ENCODE results near the gene ARMCX6. TPM values are rescaled to one million over a fixed set of nuclear protein-coding genes. Genes with fewer than 3 reads are reported as not detected.

ARMCX6 gene
- 10 to 100 TPM; 13.6 to 28.6 (median 17.2) TPM for total RNA-seq

GRCh38 chrX:101617211-101618191 is at the start of gene ARMCX6:
Gene ARMCX6, minus strand, starts transcription at chrX:101618000. Its CDS starts 1,380 bp downstream, at chrX:101616620.
- intact Hi-C loops (cut with DNase I; ENCODE audit: low total_unique reads): no loop called here

DNA sequence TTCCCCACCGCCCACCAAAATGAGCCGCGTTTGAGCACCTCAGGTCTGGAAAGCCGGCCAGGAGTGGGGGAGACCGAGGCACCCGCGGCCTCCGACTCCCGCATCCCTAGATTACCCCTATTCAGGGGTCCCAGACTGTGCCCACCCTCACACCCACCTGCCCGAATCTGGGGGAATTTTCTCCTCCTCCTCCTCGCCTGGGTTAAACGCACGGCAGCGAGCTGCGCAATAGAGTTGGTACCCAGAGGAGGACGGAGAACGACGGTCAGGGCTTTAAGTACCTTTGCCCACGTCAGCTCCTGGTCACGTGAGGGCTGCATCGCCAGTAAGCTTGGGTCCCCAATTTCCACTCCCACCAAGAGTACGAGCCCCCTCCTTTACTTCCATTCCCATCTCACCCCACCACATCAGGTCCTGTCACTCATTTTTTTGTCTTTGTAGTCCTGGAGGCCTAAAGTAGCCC is 41.8 kb upstream of the ARMCX6 start, which contains the start of gene ARMCX2:
Gene ARMCX2, minus strand, starts transcription at position 250 of the 463 bp plus-strand sequence. CDS start 2,262 bp downstream, outside the sequence.
- H3K4me3 ChIP-seq (ENCODE audit: low read depth, poor library complexity, severe bottlenecking): peak within 1 kb of the TSS; percentile 30
- intact Hi-C loops (cut with DNase I; ENCODE audit: low total_unique reads): no loop called here
- TF ChIP-seq POLR2A (IDR thresholded peaks at IDR 0.05): no peak
- TF ChIP-seq, protein P1, sequence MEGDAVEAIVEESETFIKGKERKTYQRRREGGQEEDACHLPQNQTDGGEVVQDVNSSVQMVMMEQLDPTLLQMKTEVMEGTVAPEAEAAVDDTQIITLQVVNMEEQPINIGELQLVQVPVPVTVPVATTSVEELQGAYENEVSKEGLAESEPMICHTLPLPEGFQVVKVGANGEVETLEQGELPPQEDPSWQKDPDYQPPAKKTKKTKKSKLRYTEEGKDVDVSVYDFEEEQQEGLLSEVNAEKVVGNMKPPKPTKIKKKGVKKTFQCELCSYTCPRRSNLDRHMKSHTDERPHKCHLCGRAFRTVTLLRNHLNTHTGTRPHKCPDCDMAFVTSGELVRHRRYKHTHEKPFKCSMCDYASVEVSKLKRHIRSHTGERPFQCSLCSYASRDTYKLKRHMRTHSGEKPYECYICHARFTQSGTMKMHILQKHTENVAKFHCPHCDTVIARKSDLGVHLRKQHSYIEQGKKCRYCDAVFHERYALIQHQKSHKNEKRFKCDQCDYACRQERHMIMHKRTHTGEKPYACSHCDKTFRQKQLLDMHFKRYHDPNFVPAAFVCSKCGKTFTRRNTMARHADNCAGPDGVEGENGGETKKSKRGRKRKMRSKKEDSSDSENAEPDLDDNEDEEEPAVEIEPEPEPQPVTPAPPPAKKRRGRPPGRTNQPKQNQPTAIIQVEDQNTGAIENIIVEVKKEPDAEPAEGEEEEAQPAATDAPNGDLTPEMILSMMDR (IDR thresholded peaks at IDR 0.05): no peak
- DNase-seq (ENCODE audit: low spot score in 2 of 2): peak in 1 of 2 donors; percentile 85
- WGBS, 2 donors: 12 to 29% methylated on average over 21 to 22 of the region's 22 CpGs

More at GRCh38 chrX:101617211-101618191, at the start of gene ARMCX6:
- 0 to 32% methylated on average over 23 to 39 of the region's 39 CpGs for WGBS, 2 donors
- peak within 1 kb of the TSS; percentile 38 for H3K4me3 ChIP-seq (ENCODE audit: low read depth, poor library complexity, severe bottlenecking)
- DNase-seq (ENCODE audit: low spot score in 2 of 2): peak; percentile 66 to 93
- TF ChIP-seq, protein P1 (IDR thresholded peaks at IDR 0.05): no peak
- no peak for TF ChIP-seq POLR2A (IDR thresholded peaks at IDR 0.05)

DNA sequence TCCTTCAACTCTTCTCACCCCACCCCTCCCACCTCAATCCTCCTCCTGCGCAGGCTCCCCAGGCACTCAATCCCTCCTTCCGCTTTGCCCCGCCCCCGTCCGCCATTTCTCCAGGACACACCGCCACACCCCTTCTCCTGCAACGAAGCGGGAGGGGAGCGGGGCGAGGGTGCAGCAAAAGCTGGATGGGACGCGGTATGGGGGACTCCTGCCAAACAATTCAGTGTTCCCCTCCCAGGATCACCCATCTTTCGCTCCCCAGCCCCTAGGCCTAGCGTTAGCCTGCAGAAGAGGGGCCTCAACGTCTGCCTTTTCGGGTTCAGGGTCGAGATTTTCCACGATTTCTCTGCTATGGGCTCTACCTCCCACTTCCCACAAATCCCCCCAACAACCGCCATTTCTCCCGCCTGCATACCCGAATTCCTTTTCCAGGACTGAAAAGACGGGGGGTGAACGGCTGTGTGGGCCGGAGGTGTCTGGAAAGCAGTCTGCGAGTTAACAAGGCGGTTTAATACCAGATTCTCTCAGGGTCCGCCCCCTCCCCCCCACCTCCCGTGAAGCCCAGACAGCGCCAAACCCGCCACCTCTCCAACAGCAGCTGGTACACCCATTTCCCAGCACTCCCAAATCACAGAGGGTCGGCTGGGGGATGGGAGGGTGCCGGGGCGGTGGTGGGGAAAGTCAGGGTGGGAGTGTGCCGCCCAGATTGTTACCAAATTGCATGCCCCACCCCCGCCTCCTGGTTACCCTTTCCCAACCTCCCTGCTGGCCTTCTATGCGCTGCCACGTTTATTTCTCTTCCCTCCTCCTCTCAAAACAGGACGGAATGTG is 41.1 kb upstream of the ARMCX6 start:
- intact Hi-C loops (cut with DNase I; ENCODE audit: low total_unique reads): no loop called here
- WGBS, 2 donors: 1 to 27% methylated on average over 21 to 38 of the region's 38 CpGs
- peak; percentile 50 to 93 for DNase-seq (ENCODE audit: low spot score in 2 of 2)
- H3K4me3 ChIP-seq (ENCODE audit: low read depth, poor library complexity, severe bottlenecking): peak overlapping the region; percentile 30
- TF ChIP-seq, protein P1 (IDR thresholded peaks at IDR 0.05): no peak
- no peak for TF ChIP-seq POLR2A (IDR thresholded peaks at IDR 0.05)

GRCh38 chrX:101657495-101657894 is 39.7 kb upstream of the ARMCX6 start:
- no peak for DNase-seq (ENCODE audit: low spot score in 2 of 2)
- intact Hi-C loops (cut with DNase I; ENCODE audit: low total_unique reads): no loop called here
- TF ChIP-seq, protein P1 (IDR thresholded peaks at IDR 0.05): no peak
- WGBS, 2 donors: 83 to 89% methylated on average over 10 to 12 of the region's 12 CpGs
- no peak overlapping the region for H3K4me3 ChIP-seq (ENCODE audit: low read depth, poor library complexity, severe bottlenecking)

- DNase-seq (ENCODE audit: low spot score in 2 of 2): no peak
- no peak overlapping the region for H3K4me3 ChIP-seq (ENCODE audit: low read depth, poor library complexity, severe bottlenecking)
- 86% methylated on average over 8 of the region's 13 CpGs; no CpG with 5 or more reads in 1 of the 2 donors for WGBS, 2 donors
- TF ChIP-seq, protein P1 (IDR thresholded peaks at IDR 0.05): no peak
- TF ChIP-seq POLR2A (IDR thresholded peaks at IDR 0.05): no peak
- intact Hi-C loops (cut with DNase I; ENCODE audit: low total_unique reads): no loop called here
These were observed 39.0 kb upstream of the ARMCX6 start for GRCh38 chrX:101656817-101657216.

Measured in lower leg skin (tissue), 4 donors.